ENCODE data around the gene SNRNP25.

Gene SNRNP25

DNA sequence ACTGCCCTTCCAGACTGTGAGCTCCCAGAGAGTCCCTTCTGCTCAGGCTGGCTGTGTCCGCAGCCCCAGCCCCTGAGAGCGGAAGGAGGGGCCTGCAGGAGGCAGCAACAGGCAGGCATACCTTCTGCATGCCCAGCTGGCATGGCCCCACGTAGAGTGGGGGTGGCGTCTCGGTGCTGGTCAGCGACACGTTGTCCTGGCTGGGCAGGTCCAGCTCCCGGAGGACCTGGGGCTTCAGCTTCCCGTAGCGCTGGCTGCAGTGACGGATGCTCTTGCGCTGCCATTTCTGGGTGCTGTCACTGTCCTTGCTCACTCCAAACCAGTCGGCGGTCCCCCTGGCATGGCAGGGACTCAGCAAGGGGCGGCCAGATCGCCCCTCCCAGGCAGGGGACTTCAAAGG, 9.8 kb downstream of the SNRNP25 start:
- Histone ChIP-seq H3K9ac (ENCODE audit: low read length) (no peak overlapping the region), H4K20me1 (ENCODE audit: insufficient read depth, low read length) (no peaks in the 10 kb centered on the region), H3K4me1 (ENCODE audit: low read length) (no peaks in the 10 kb centered on the region), H3K4me2 (ENCODE audit: low read depth, low read length) (no peak overlapping the region), H3K9me2 (replicated peaks; ENCODE audit: insufficient read depth, low read length) (no peaks in the 10 kb centered on the region), H3K4me3 (ENCODE audit: low read length) (no peak overlapping the region), H3K36me3 (replicated peaks; ENCODE audit: insufficient read depth, low read length) (no peaks in the 10 kb centered on the region), H3F3A (ENCODE audit: insufficient read depth, low read length) (no peaks in the 10 kb centered on the region), H3K27ac (ENCODE audit: low read length) (no peak overlapping the region), H3K79me2 (ENCODE audit: low read length) (no peaks in the 10 kb centered on the region), H3K9me3 (replicated peaks; ENCODE audit: insufficient read depth, low read length) (no peaks in the 10 kb centered on the region), H3K27me3 (replicated peaks; ENCODE audit: insufficient read depth, low read length) (no peaks in the 10 kb centered on the region), H2AFZ (ENCODE audit: low read length) (no peak overlapping the region)
- TF ChIP-seq EZH2 (optimal IDR thresholded peaks at IDR 0.05; ENCODE audit: low read depth, low read length) (no peak), EZH2phosphoT487 (IDR thresholded peaks at IDR 0.05; ENCODE audit: low read length) (no peak)
- TF ChIP-seq, protein P1, sequence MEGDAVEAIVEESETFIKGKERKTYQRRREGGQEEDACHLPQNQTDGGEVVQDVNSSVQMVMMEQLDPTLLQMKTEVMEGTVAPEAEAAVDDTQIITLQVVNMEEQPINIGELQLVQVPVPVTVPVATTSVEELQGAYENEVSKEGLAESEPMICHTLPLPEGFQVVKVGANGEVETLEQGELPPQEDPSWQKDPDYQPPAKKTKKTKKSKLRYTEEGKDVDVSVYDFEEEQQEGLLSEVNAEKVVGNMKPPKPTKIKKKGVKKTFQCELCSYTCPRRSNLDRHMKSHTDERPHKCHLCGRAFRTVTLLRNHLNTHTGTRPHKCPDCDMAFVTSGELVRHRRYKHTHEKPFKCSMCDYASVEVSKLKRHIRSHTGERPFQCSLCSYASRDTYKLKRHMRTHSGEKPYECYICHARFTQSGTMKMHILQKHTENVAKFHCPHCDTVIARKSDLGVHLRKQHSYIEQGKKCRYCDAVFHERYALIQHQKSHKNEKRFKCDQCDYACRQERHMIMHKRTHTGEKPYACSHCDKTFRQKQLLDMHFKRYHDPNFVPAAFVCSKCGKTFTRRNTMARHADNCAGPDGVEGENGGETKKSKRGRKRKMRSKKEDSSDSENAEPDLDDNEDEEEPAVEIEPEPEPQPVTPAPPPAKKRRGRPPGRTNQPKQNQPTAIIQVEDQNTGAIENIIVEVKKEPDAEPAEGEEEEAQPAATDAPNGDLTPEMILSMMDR (IDR thresholded peaks at IDR 0.05; ENCODE audit: low read length) = no peak
- DNase-seq = no peak

GRCh38 chr16:63998-64913, 10.6 kb downstream of the SNRNP25 start:
- Histone ChIP-seq H3K9me3 (replicated peaks; ENCODE audit: insufficient read depth, low read length) (no peaks in the 10 kb centered on the region), H4K20me1 (ENCODE audit: insufficient read depth, low read length) (no peaks in the 10 kb centered on the region), H2AFZ (ENCODE audit: low read length) (no peak overlapping the region), H3K79me2 (ENCODE audit: low read length) (no peaks in the 10 kb centered on the region), H3F3A (ENCODE audit: insufficient read depth, low read length) (no peaks in the 10 kb centered on the region), H3K36me3 (replicated peaks; ENCODE audit: insufficient read depth, low read length) (no peaks in the 10 kb centered on the region), H3K27ac (ENCODE audit: low read length) (no peak overlapping the region), H3K9ac (ENCODE audit: low read length) (no peak overlapping the region), H3K4me3 (ENCODE audit: low read length) (no peak overlapping the region), H3K4me1 (ENCODE audit: low read length) (no peaks in the 10 kb centered on the region), H3K27me3 (replicated peaks; ENCODE audit: insufficient read depth, low read length) (no peaks in the 10 kb centered on the region), H3K4me2 (ENCODE audit: low read depth, low read length) (no peak overlapping the region), H3K9me2 (replicated peaks; ENCODE audit: insufficient read depth, low read length) (no peaks in the 10 kb centered on the region)
- TF ChIP-seq EZH2phosphoT487 (IDR thresholded peaks at IDR 0.05; ENCODE audit: low read length) = no peak
- TF ChIP-seq, protein P1 (IDR thresholded peaks at IDR 0.05; ENCODE audit: low read length) = no peak
- no peak for TF ChIP-seq EZH2 (optimal IDR thresholded peaks at IDR 0.05; ENCODE audit: low read depth, low read length)
- no peak for DNase-seq

DNA sequence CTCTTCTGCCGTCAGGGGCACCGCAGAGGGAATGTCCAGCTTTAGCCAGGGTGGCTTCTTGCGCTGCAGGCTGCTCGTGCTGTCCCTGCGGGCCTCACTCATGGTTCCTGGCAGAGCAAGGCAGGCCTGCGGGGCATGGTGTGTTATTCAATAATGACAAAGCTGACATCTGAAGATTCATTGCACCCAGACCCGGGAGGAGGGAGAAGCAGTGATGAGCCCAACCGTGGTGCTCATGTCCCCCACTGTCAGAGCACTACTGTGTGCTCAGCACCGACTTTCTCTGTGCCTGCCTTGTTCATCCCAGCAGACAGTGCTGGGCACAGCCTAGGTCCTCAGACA, 11.3 kb downstream of the SNRNP25 start:
- Histone ChIP-seq H3K4me1 (ENCODE audit: low read length) (no peaks in the 10 kb centered on the region), H4K20me1 (ENCODE audit: insufficient read depth, low read length) (no peaks in the 10 kb centered on the region), H3F3A (ENCODE audit: insufficient read depth, low read length) (no peaks in the 10 kb centered on the region), H3K79me2 (ENCODE audit: low read length) (no peaks in the 10 kb centered on the region), H3K9me2 (replicated peaks; ENCODE audit: insufficient read depth, low read length) (no peaks in the 10 kb centered on the region), H3K9me3 (replicated peaks; ENCODE audit: insufficient read depth, low read length) (no peaks in the 10 kb centered on the region), H3K4me3 (ENCODE audit: low read length) (no peak overlapping the region), H3K4me2 (ENCODE audit: low read depth, low read length) (no peak overlapping the region), H3K9ac (ENCODE audit: low read length) (no peak overlapping the region), H3K27ac (ENCODE audit: low read length) (no peak overlapping the region), H3K36me3 (replicated peaks; ENCODE audit: insufficient read depth, low read length) (no peaks in the 10 kb centered on the region), H3K27me3 (replicated peaks; ENCODE audit: insufficient read depth, low read length) (no peaks in the 10 kb centered on the region), H2AFZ (ENCODE audit: low read length) (no peak overlapping the region)
- no peak for DNase-seq
- no peak for TF ChIP-seq EZH2 (optimal IDR thresholded peaks at IDR 0.05; ENCODE audit: low read depth, low read length)

- Histone ChIP-seq H2AFZ (ENCODE audit: low read length) (peak overlapping the region; percentile 1; the same call in 1 of the 2 replicates), H3K9me3 (replicated peaks; ENCODE audit: insufficient read depth, low read length) (no peaks in the 10 kb centered on the region), H3K4me3 (ENCODE audit: low read length) (no peak overlapping the region), H3K36me3 (replicated peaks; ENCODE audit: insufficient read depth, low read length) (no peaks in the 10 kb centered on the region), H3K27me3 (replicated peaks; ENCODE audit: insufficient read depth, low read length) (no peaks in the 10 kb centered on the region), H3K4me2 (ENCODE audit: low read depth, low read length) (no peak overlapping the region), H4K20me1 (ENCODE audit: insufficient read depth, low read length) (no peaks in the 10 kb centered on the region), H3K4me1 (ENCODE audit: low read length) (no peaks in the 10 kb centered on the region), H3K27ac (ENCODE audit: low read length) (no peak overlapping the region), H3K9me2 (replicated peaks; ENCODE audit: insufficient read depth, low read length) (no peaks in the 10 kb centered on the region), H3F3A (ENCODE audit: insufficient read depth, low read length) (no peaks in the 10 kb centered on the region), H3K9ac (ENCODE audit: low read length) (no peak overlapping the region), H3K79me2 (ENCODE audit: low read length) (no peaks in the 10 kb centered on the region)
- no peak for TF ChIP-seq EZH2phosphoT487 (IDR thresholded peaks at IDR 0.05; ENCODE audit: low read length)
- TF ChIP-seq, protein P1 (IDR thresholded peaks at IDR 0.05; ENCODE audit: low read length) = peak; percentile 97
- TF ChIP-seq EZH2 (optimal IDR thresholded peaks at IDR 0.05; ENCODE audit: low read depth, low read length) = no peak
- peak; percentile 77 for DNase-seq
Measured at GRCh38 chr16:65745-66144, 12.1 kb downstream of the SNRNP25 start.
